Measurements from ENCODE around the gene SLCO3A1. TPM values are rescaled to one million over a fixed set of nuclear protein-coding genes. Genes with fewer than 3 reads are reported as not detected.
A peak's percentile ranks its signal among the peaks of the same experiment; 100 is the strongest.
"Not testable (repeated sequence)": the region's sequence is repeated elsewhere in the genome, so short reads cannot be mapped to it uniquely, and the experiment has no call there.

Gene SLCO3A1
- total and polyA plus RNA-seq, 5 experiments from 2014 or later, result 9.3 to 12.9 (median 11.8) TPM

GRCh38 chr15:92069308-92070250 lies 216.1 kb downstream of the SLCO3A1 start:
- DNase-seq, result peak in 1 of 10 donors; percentile 17
- peaks cover 23 to 53% (median 37%) of the 10 kb centered on the region in 4 donors for H3K4me1 Mint-ChIP-seq
- peak overlapping the region in 3 of 10 donors; percentile 47 to 86 (median 73) for H3K27ac Mint-ChIP-seq
- H3K27me3 Mint-ChIP-seq, result no peaks in the 10 kb centered on the region
- no peak for ATAC-seq
- H3K36me3 Mint-ChIP-seq, result peaks cover 0 to 3% (median 0%) of the 10 kb centered on the region in 3 donors
- peaks cover 0 to 4% (median 0%) of the 10 kb centered on the region in 9 donors for H3K9me3 Mint-ChIP-seq
- peak overlapping the region in 9 of 10 donors; percentile 21 to 74 (median 50) for H3K4me3 Mint-ChIP-seq
- POLR2A ChIA-PET, result no interaction called here

- H3K4me1 Mint-ChIP-seq, result peaks cover 25 to 59% (median 42%) of the 10 kb centered on the region in 4 donors
- not testable (repeated sequence) for H3K27me3 Mint-ChIP-seq, H3K9me3 Mint-ChIP-seq, ATAC-seq, H3K36me3 Mint-ChIP-seq
- H3K27ac Mint-ChIP-seq, result peak overlapping the region in 3 of 10 donors; percentile 47 to 86 (median 73)
- DNase-seq, result peak in 1 of 10 donors; percentile 11
- POLR2A ChIA-PET, result interaction anchor here (0.6 kb wide), 1 partner anchor 149 kb away, joined by 3 read pairs; no protein-coding TSS in a partner anchor
- peak overlapping the region in 4 of 10 donors; percentile 21 to 74 (median 52) for H3K4me3 Mint-ChIP-seq
Measured at GRCh38 chr15:92070251-92070650, 216.7 kb downstream of the SLCO3A1 start.

GRCh38 chr15:92071045-92071634 lies 217.6 kb downstream of the SLCO3A1 start:
- H3K9me3 Mint-ChIP-seq, result no peaks in the 10 kb centered on the region
- DNase-seq (peak in 1 of 10 donors; percentile 10), ATAC-seq (no peak)
- no peak overlapping the region for H3K4me3 Mint-ChIP-seq
- peaks cover 29 to 68% (median 49%) of the 10 kb centered on the region in 4 donors for H3K4me1 Mint-ChIP-seq
- POLR2A ChIA-PET, result no interaction called here
- peaks cover 0 to 3% (median 0%) of the 10 kb centered on the region in 3 donors for H3K36me3 Mint-ChIP-seq
- no peaks in the 10 kb centered on the region for H3K27me3 Mint-ChIP-seq
- H3K27ac Mint-ChIP-seq, result peak overlapping the region in 1 of 10 donors; percentile 86

GRCh38 chr15:92073044-92073785 lies 219.7 kb downstream of the SLCO3A1 start:
- Mint-ChIP-seq H3K4me3 (no peak overlapping the region), H3K9me3 (no peaks in the 10 kb centered on the region), H3K27me3 (no peaks in the 10 kb centered on the region), H3K36me3 (peaks cover 0 to 3% (median 0%) of the 10 kb centered on the region in 3 donors), H3K4me1 (peaks cover 30 to 72% (median 48%) of the 10 kb centered on the region in 4 donors), H3K27ac (peak overlapping the region in 1 of 10 donors; percentile 33)
- DNase-seq (peak in 1 of 10 donors; percentile 38), ATAC-seq (no peak)
- POLR2A ChIA-PET, result no interaction called here

- ATAC-seq, result no peak
- POLR2A ChIA-PET, result no interaction called here
- H3K4me3 Mint-ChIP-seq, result no peak overlapping the region
Measured at GRCh38 chr15:92074101-92074500, 220.6 kb downstream of the SLCO3A1 start.

GRCh38 chr15:92074646-92075045 lies 221.1 kb downstream of the SLCO3A1 start:
- H3K4me1 Mint-ChIP-seq, result peaks cover 26 to 59% (median 35%) of the 10 kb centered on the region in 4 donors
- DNase-seq, result peak in 1 of 10 donors; percentile 35
- no peak overlapping the region for H3K4me3 Mint-ChIP-seq

More at GRCh38 chr15:92074101-92074500, 220.6 kb downstream of the SLCO3A1 start:
- no peaks in the 10 kb centered on the region for H3K27me3 Mint-ChIP-seq
- peak overlapping the region in 2 of 10 donors; percentile 60 to 86 for H3K27ac Mint-ChIP-seq
- no peak for DNase-seq
- H3K36me3 Mint-ChIP-seq, result peaks cover 0 to 3% (median 0%) of the 10 kb centered on the region in 3 donors
- no peaks in the 10 kb centered on the region for H3K9me3 Mint-ChIP-seq
- H3K4me1 Mint-ChIP-seq, result peaks cover 26 to 65% (median 41%) of the 10 kb centered on the region in 4 donors

GRCh38 chr15:92075764-92076163 lies 222.3 kb downstream of the SLCO3A1 start:
- peak overlapping the region in 2 of 10 donors; percentile 61 to 69 for H3K27ac Mint-ChIP-seq
- no peak for DNase-seq
- no peaks in the 10 kb centered on the region for H3K9me3 Mint-ChIP-seq
- ATAC-seq, result no peak
- H3K27me3 Mint-ChIP-seq, result no peaks in the 10 kb centered on the region
- peaks cover 0 to 3% (median 0%) of the 10 kb centered on the region in 3 donors for H3K36me3 Mint-ChIP-seq
- POLR2A ChIA-PET, result no interaction called here
- H3K4me1 Mint-ChIP-seq, result peaks cover 22 to 48% (median 28%) of the 10 kb centered on the region in 4 donors
- peak overlapping the region in 1 of 10 donors; percentile 31 for H3K4me3 Mint-ChIP-seq

More at GRCh38 chr15:92074646-92075045, 221.1 kb downstream of the SLCO3A1 start:
- POLR2A ChIA-PET, result interaction anchor here (0.5 kb wide), 1 partner anchor 669 kb away, joined by 5 read pairs; no protein-coding TSS in a partner anchor
- Mint-ChIP-seq H3K27ac (peak overlapping the region in 1 of 10 donors; percentile 47), H3K36me3 (peaks cover 0 to 3% (median 0%) of the 10 kb centered on the region in 3 donors), H3K27me3 (no peaks in the 10 kb centered on the region), H3K9me3 (no peaks in the 10 kb centered on the region)
- no peak for ATAC-seq

- Mint-ChIP-seq H3K4me1 (peaks cover 18 to 41% (median 24%) of the 10 kb centered on the region in 4 donors), H3K9me3 (no peaks in the 10 kb centered on the region), H3K27me3 (no peaks in the 10 kb centered on the region), H3K27ac (no peak overlapping the region), H3K36me3 (no peaks in the 10 kb centered on the region), H3K4me3 (no peak overlapping the region)
- POLR2A ChIA-PET, result no interaction called here
- DNase-seq (no peak), ATAC-seq (no peak)
Measured at GRCh38 chr15:92076541-92076940, 223.0 kb downstream of the SLCO3A1 start.

GRCh38 chr15:92077353-92078085 lies 224.0 kb downstream of the SLCO3A1 start:
- ATAC-seq (peak; percentile 63 to 72), DNase-seq (peak in 9 of 10 donors; percentile 14 to 80 (median 32))
- Mint-ChIP-seq H3K9me3 (no peaks in the 10 kb centered on the region), H3K27ac (no peak overlapping the region), H3K27me3 (no peaks in the 10 kb centered on the region), H3K4me1 (peaks cover 18 to 36% (median 24%) of the 10 kb centered on the region in 4 donors), H3K36me3 (no peaks in the 10 kb centered on the region), H3K4me3 (no peak overlapping the region)
- POLR2A ChIA-PET, result no interaction called here

GRCh38 chr15:92078270-92078669 lies 224.8 kb downstream of the SLCO3A1 start:
- no peaks in the 10 kb centered on the region for H3K9me3 Mint-ChIP-seq
- POLR2A ChIA-PET, result no interaction called here
- ATAC-seq (no peak), DNase-seq (no peak)
- no peaks in the 10 kb centered on the region for H3K27me3 Mint-ChIP-seq
- H3K27ac Mint-ChIP-seq, result no peak overlapping the region
- H3K4me3 Mint-ChIP-seq, result no peak overlapping the region
- peaks cover 17 to 33% (median 20%) of the 10 kb centered on the region in 4 donors for H3K4me1 Mint-ChIP-seq
- no peaks in the 10 kb centered on the region for H3K36me3 Mint-ChIP-seq

GRCh38 chr15:92079047-92079446 lies 225.5 kb downstream of the SLCO3A1 start:
- ATAC-seq (no peak), DNase-seq (no peak)
- H3K27me3 Mint-ChIP-seq, result no peaks in the 10 kb centered on the region
- no peaks in the 10 kb centered on the region for H3K36me3 Mint-ChIP-seq
- no peak overlapping the region for H3K27ac Mint-ChIP-seq
- H3K4me3 Mint-ChIP-seq, result no peak overlapping the region
- no peaks in the 10 kb centered on the region for H3K9me3 Mint-ChIP-seq
- POLR2A ChIA-PET, result no interaction called here
- H3K4me1 Mint-ChIP-seq, result peaks cover 15 to 29% (median 18%) of the 10 kb centered on the region in 4 donors
